ENCODE data around the gene F7. TPM values are rescaled to one million over a fixed set of nuclear protein-coding genes. Genes with fewer than 3 reads are reported as not detected.

The F7 gene
- total RNA-seq, 1 donor from 2014 or later, result 0.30 TPM

DNA sequence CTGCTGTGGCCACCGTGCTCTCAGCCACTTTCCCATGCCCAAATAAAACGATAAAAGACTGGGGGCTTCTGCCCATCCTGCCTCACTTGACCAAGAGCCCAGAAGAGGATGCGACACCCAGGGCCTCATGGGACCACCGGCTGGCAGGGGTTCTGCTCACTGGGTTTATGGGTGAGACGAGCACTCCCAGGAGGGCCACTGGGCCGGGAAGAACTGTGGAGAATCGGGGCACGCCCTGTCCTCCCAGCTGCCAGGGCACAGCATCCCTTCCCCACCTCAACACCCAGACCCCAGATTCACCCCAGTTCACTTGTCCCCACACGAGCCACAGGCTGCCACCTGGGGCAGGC is 12.3 kb downstream of the F7 start:
- DNase-seq (ENCODE audit: low read depth), result no peak

DNA sequence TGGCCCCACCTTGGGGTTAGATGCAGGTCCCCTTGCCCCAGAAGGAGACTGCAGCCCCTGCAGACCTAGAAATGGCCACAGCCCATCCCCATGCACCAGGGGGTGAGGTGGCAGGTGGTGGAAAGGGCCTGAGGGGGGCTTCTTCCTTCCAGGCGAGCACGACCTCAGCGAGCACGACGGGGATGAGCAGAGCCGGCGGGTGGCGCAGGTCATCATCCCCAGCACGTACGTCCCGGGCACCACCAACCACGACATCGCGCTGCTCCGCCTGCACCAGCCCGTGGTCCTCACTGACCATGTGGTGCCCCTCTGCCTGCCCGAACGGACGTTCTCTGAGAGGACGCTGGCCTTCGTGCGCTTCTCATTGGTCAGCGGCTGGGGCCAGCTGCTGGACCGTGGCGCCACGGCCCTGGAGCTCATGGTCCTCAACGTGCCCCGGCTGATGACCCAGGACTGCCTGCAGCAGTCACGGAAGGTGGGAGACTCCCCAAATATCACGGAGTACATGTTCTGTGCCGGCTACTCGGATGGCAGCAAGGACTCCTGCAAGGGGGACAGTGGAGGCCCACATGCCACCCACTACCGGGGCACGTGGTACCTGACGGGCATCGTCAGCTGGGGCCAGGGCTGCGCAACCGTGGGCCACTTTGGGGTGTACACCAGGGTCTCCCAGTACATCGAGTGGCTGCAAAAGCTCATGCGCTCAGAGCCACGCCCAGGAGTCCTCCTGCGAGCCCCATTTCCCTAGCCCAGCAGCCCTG is 12.8 kb downstream of the F7 start:
- no peak for DNase-seq (ENCODE audit: low read depth)

DNA sequence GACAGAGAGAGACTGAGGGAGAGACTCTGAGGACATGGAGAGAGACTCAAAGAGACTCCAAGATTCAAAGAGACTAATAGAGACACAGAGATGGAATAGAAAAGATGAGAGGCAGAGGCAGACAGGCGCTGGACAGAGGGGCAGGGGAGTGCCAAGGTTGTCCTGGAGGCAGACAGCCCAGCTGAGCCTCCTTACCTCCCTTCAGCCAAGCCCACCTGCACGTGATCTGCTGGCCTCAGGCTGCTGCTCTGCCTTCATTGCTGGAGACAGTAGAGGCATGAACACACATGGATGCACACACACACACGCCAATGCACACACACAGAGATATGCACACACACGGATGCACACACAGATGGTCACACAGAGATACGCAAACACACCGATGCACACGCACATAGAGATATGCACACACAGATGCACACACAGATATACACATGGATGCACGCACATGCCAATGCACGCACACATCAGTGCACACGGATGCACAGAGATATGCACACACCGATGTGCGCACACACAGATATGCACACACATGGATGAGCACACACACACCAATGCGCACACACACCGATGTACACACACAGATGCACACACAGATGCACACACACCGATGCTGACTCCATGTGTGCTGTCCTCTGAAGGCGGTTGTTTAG is 13.7 kb downstream of the F7 start:
- no peak for DNase-seq (ENCODE audit: low read depth)

DNA sequence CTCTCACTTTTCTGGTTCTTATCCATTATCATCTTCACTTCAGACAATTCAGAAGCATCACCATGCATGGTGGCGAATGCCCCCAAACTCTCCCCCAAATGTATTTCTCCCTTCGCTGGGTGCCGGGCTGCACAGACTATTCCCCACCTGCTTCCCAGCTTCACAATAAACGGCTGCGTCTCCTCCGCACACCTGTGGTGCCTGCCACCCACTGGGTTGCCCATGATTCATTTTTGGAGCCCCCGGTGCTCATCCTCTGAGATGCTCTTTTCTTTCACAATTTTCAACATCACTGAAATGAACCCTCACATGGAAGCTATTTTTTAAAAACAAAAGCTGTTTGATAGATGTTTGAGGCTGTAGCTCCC is 14.2 kb downstream of the F7 start:
- DNase-seq (ENCODE audit: low read depth), result no peak

DNA sequence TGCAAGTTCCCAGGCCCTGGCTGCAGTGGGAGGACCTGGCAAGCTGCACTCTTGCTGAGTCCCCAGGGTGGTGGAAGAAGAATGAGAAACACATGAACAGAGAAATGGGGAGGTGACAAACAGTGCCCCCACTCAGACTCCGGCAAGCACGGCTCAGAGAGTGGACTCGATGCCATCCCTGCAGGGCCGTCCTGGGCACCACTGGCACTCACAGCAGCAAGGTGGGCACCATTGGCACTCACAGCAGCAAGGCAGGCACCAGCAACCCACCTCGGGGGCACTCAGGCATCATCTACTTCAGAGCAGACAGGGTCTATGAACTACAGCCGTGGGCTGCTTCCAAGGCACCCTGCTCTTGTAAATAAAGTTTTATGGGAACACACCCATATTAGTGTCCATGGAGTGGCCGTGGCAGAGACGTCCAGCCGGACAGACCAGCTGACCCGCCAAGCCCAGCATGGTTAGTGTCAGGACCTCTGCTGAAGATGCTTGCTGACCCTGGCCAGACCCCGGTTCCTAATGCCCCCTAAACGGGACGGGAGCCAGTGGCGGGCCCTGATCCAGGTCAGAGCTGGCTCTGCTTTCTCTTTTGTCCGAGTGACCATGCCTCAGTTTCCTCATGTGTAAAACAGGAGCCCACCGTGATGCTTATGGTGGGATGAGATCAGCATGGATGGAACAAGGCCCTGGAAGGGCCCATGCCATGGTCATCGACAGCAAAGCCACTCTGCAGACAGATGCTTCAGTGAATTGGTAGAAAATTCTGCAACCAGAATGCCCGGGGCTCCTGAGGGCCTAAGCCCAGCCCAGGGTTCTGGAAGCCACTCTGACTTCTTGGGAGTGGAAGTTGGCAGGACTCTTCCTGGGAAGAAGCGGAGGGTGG is 14.9 kb downstream of the F7 start:
- no peak for DNase-seq (ENCODE audit: low read depth)

- no peak for DNase-seq (ENCODE audit: low read depth)
Observed at GRCh38 chr13:113121183-113121927, 15.8 kb downstream of the F7 start.

- DNase-seq (ENCODE audit: low read depth), result no peak
Observed at GRCh38 chr13:113121928-113122471, 16.4 kb downstream of the F7 start.

DNA sequence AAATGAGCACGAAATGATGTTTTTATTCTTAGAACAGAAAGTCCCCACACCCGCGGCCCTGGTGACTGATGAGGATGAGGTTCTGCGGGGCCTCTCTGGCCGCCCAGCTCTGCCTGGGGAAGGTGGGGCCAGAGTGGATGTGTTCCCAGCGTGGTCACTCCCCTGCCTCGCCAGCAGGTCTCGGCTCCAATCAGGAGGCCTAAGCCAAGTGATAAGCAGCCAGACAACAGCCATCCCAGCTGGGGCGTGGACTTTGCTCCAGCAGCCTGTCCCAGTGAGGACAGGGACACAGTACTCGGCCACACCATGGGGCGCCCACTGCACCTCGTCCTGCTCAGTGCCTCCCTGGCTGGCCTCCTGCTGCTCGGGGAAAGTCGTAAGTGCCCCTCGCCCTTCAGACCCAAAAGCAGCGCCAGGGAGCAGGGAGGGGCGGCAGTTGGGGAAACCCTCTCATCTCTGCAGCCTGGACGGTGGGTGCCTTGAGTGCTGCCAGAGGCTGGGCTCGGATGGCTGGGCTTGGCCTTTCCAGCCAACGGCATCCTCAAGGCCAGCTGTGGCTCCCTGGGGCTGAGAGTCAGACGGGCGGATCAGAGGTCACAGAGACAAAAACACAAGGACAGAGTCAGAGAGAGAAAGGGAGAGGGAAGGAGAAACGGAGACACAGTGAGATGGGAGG is 17.1 kb downstream of the F7 start, which contains the start of gene F10:
Gene F10 (plus strand): TSS at position 250 of the 676 bp plus-strand sequence. CDS start 57 bp downstream, at position 307.
- no peak for DNase-seq (ENCODE audit: low read depth)

GRCh38 chr13:113123226-113124201 is 17.9 kb downstream of the F7 start:
- DNase-seq (ENCODE audit: low read depth), result no peak

DNA sequence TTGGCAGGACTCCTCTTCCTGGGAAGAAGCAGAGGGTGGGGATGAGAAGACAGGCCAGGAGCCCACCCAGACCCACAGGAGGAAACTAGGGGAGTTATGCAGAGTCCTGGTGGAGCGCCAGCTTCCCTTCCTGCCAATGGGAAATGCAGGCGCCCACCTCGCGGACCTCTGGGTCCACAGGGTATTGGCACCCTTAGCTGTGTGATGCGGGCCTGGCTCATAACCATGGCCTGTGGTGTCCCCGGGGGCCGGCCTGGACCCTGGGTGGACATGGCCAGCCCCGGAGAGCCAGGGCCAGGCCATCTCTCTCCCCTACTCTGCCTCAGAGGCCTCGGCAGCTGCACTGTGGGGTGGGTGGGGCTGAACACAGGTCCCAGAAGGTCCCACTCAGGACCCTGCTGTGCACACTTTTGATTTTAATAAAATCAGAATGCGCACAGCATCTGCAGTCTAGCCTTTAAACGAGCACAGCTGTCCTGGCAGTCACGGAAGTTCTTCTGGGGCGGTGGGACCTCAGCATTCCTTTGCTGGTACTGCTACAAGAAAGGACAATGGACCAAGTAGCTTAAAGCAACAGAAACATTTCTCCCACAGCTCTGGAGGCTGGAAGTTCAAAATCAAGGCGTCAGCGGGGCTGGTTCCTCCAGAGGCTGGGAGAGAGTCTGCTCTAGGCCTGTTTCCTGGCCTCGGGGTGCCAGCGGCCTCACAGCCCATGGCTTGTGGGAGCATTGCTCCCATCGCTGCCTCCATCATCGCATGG is 18.8 kb downstream of the F7 start:
- no peak for DNase-seq (ENCODE audit: low read depth)

- DNase-seq (ENCODE audit: low read depth), result no peak
Observed at GRCh38 chr13:113125506-113126264, 20.1 kb downstream of the F7 start.

DNA sequence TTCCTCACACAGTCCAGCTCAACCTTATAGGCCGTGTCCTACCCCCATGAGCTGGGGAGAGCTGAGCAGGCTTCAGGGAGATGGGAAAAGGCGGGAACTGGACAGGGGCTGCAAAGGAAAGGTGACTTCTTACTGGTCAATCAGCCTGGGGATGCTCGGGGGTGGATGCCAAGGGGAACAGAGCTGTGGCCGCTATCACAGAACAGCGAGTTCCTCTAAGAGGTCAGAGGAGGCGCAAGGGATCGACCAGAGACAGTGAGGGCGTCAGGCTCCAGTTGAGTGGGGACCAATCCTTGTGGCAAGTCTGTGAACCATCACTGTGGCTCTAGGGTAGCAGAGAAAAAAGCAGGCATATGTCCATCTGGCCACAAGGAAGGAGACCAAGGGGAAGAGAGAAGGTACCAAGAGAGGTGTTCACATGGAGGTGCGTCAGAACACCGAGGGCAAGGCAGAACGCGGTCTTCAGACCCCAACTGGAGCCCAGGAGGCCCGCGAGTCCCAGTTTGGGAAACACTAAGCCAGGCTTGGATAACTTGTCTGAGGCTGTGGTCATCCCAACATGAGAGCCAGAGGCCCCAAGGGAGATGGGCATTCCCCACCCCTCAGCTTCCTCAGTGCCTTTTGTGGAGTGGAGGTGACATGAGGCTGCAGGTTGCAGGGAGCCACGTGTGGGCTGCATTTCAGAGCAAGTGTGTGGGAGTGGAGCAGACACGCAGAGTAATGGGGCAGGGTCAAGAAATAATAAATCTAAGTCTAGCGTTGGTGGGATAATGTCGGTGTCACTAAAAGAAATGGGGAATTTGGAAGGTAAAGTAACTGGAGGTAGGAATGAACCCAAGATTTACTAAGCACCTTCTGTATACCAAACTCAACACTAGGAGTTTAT is 20.9 kb downstream of the F7 start:
- no peak for DNase-seq (ENCODE audit: low read depth)

GRCh38 chr13:113129480-113129879 is 23.9 kb downstream of the F7 start:
- no peak for DNase-seq (ENCODE audit: low read depth)

GRCh38 chr13:113129921-113130750 is 24.5 kb downstream of the F7 start:
- DNase-seq (ENCODE audit: low read depth), result no peak

- DNase-seq (ENCODE audit: low read depth), result no peak
Observed at GRCh38 chr13:113135281-113135760, 29.7 kb downstream of the F7 start.

GRCh38 chr13:113137691-113138298 is 32.2 kb downstream of the F7 start:
- DNase-seq (ENCODE audit: low read depth), result peak; percentile 44

Data from renal cortical epithelial cell (primary cell).